GM08714 (cell line): ENCODE data around the gene EXOC4.

Experiments
- H3K4me3 ChIP-seq: fragments of 200-500 bp; sonication (Bioruptor generic); 2 replicates; pipeline ENCODE4 v1.5.1; 2014; ENCODE audit warnings: mild to moderate bottlenecking, low read length, inconsistent platforms
- ZNF274 ChIP-seq: IDR thresholded peaks from 2 replicates; pipeline ENCODE4 v1.6.1; 2012; ENCODE audit warnings: mild to moderate bottlenecking, low read depth, low read length

EXOC4 gene

DNA sequence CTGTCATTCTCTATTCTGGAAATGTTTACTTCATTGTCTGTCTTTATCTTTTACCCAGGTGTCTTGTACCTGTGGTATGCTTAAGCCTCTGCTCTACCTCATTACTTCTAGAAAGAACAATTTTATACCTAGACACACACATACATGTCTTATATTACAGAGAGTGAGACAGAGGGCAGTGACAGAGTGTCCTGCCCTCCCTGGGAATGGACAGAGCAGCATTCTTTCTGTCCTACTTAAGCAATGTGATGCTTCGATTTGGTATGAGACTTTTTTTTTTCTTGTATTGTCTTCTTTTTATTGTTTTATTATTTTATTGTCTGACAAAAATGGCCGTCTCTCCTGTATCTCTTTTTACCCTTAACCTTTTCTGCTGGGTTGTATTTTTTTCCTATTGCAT, 286.1 kb downstream of the EXOC4 start:
- TF ChIP-seq ZNF274 = no peak
- no peak overlapping the region for H3K4me3 ChIP-seq

DNA sequence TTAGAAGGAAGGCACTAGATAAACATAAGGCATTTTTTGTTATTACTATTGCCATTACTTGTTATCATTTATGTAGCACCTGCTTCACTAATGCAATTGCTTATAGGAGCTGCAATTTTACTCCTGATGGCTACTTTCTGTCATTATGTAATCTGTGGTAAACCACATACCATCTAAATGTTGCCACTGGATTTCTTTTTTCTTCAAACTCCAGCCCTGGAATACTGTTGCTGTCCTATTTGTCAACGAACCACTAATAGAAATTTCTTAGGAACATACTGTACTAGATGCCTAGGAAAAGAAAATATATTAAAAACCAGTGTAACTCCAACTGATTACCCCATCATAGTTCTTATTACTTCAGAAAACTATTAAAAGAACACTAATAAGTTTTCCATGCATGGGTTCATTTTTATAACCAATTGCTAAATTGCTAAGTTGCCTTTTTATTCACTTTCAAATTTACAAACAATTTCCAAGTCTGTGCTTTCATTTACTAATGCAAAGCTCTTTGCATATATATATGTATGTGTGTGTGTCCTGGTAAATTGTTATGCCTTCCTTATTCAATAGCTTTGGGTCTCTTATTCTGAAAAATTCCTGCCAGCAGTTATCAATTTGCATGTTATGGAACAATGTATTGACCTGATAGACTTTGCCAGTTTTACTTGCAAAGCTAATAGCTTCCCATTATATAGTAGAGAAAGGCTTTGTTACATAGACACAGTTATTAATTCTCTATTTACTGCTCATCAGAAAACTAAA, 287.4 kb downstream of the EXOC4 start:
- TF ChIP-seq ZNF274 = no peak
- no peak overlapping the region for H3K4me3 ChIP-seq

DNA sequence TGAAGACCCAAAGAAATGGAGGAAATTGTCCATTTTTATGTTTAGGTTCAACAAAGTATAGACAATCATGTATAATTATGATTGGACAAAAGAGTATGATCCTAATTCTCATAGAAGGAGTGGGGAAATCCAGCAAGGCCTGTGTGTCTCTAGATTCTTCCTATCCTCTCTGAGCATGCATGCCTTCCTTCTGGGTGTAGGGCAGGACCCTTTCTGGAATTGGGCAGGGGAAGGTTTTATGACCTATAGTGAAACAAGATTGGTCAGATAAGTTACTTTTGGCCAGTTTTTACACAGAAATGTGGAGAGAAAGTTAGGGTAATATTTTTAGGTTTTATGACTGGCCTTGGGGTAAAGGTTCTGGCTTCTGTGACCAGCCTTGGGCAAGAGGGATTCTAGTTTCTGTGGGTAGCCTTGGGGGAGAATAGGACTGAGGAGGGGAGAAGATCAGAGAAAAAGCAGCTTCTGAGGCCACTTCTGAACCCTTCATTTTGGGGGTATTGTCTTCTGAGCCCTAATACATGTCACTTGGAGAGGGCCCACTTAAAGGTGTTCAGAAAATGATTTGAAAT, 289.4 kb downstream of the EXOC4 start:
- H3K4me3 ChIP-seq = no peak overlapping the region
- TF ChIP-seq ZNF274 = no peak

DNA sequence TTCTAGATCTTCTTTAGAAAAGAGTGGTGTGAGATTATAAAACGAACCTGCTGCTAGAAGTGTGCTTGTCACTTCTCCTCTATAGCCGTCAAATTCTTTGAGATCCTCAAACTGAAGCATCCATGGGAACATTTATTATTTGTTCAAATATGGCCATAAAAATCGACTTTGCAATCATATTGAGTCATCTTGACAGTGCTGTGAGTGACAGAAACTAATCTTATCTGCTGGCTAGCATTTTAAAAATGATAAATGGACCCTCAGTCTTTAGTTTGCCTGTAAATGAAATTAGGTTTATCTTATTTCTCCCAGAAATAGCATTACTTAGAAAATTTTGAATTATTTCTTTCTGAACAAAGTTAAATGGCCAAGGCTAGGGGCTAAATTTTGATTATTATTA, 290.8 kb downstream of the EXOC4 start:
- no peak for TF ChIP-seq ZNF274
- H3K4me3 ChIP-seq = no peak overlapping the region

DNA sequence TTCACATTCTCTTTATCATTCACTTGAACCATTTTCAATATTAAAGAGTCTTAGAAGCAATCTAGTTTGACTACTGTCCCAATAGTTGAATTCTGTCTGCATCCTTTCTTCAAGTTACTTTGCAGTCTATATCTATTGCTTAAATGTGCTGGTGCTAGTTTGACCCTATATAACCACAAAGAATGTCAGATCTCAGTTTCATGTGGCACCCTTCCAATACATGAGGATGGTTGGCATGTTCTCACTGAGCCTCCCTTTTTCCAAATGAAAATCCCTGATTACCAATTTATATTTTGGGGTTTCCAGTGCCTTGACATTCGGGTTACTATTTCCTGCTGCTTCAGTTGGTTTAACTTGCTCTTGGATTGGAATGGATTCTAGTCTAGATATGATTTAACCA, 292.7 kb downstream of the EXOC4 start:
- H3K4me3 ChIP-seq = no peak overlapping the region
- TF ChIP-seq ZNF274 = no peak

DNA sequence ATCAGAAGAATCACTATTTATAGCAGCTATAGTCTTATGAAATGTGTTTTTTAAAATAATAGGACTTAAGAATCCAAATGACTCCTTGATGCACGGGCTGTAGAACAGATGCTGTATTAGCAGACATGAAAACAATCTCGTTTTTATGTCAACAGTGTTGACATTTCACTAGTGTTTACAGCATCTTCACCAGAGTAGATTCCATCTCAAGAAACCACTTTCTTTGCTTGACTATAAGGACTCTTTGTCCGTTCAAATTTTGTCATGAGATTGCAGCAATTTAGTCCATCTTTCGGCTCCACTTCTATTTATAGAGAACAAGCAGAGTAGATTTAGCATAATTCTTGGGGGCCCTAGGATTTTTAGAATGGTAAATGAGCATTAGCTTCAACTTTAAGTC, 295.1 kb downstream of the EXOC4 start:
- TF ChIP-seq ZNF274 = no peak
- no peak overlapping the region for H3K4me3 ChIP-seq

DNA sequence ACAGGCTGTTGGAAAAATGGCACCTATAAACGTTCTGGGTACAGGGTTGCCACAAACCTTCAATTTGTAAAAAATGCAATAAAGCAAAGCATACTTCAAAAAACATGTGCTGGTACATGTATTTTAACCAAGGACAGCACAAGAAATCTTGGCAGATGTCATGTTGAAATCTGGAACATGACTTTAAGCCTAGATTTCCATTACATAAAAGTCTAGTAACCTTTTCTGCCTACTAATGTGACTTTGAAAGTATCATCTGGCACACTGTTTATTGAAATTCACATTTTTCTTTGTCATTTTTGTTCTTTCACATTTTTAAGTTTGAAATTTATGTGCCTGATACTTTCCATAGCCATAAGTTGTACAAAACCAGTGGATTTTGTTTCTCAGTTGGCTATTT, 296.8 kb downstream of the EXOC4 start:
- no peak overlapping the region for H3K4me3 ChIP-seq
- no peak for TF ChIP-seq ZNF274

DNA sequence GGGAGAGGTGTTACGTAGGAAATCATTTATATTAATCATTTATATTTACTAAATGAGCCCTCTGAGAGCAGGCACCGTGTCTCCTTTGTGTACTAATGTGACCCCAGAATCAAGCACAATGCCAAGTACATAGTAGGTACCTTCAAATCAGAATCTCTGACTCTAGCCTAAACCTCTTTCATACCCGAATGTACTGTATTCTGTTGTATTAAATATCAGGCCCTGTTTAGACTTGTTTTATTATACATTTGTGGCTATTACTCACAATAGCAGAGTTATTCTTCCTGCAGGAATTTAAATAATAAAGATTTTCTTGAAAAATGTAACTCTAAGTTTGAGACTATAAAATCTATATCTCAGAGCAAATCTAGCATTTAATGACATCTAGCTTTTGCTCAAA, 297.3 kb downstream of the EXOC4 start:
- no peak overlapping the region for H3K4me3 ChIP-seq
- no peak for TF ChIP-seq ZNF274

DNA sequence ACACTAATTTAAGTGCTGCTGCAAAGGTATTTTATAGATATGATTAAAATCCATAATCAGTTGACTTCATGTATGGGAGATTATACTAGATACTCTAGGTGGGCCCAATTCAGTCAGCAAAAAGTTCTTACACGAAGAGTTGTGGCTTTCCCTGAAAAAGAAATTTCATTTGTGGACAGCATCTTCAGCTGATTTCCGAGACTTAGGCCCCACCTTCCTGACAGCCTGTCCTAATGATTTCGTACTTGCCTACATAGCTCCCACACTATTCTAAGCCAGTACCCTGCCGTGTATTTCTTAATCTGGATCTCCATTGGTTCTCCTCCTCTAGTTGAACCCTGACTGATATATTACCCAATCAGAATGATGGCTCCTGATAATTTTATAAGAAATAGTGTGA, 297.9 kb downstream of the EXOC4 start:
- no peak overlapping the region for H3K4me3 ChIP-seq
- no peak for TF ChIP-seq ZNF274

DNA sequence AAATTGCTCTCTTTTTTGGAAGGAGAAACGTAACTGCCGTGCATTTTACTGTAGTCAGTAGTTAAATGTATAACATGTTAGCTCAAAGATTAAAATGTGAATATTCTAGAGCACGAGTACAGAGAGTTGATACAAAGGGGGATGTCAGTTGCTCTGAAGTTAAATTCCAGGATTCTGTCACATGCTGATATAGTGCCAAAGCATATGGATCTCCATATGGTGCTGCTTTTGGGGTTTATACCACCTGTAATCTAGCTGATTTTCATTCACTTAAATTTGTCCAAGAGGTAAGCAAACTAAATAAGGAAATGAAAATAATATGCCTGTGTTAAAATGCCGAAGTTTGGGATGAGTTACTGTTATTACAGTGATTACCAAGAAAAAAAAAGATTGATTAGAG, 298.6 kb downstream of the EXOC4 start:
- no peak overlapping the region for H3K4me3 ChIP-seq
- no peak for TF ChIP-seq ZNF274

DNA sequence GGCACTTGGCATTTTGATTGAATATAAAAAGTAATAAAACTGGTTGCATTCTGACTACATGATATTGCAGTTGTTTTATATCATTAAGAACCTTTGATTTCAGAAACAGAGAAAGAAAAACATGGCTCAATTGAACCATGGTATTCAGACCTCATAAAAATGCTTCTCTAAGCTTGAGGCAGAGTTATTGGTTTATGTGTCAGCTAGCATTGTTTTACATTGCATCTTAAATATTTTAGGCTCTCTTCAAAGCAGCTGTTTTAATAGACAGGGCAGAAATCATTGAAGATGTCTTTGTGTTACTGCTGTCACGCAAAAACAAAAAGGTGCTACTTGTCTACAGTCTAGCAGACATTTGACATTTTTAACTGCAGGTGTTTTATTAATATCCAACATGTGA, 299.2 kb downstream of the EXOC4 start:
- no peak for TF ChIP-seq ZNF274
- no peak overlapping the region for H3K4me3 ChIP-seq

DNA sequence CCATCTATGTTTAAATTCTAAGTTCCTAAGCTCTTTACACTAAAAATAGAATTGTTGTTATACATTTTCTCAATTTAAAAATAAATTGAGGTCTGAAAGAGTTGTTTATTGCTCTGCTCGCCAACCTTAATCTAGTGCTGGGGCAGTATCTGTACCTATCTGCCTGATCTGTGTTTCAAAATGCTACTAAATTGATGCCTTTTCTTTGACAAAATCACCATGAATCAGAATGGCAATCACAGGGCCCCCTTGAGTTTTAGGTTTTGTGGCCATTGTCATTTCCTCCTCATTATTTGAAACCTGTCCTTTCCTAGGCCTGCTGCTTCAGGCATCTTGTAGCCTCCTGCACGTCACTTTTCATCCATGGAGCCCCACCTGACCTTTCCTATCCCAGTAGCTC, 301.5 kb downstream of the EXOC4 start:
- TF ChIP-seq ZNF274 = no peak
- H3K4me3 ChIP-seq = no peak overlapping the region

DNA sequence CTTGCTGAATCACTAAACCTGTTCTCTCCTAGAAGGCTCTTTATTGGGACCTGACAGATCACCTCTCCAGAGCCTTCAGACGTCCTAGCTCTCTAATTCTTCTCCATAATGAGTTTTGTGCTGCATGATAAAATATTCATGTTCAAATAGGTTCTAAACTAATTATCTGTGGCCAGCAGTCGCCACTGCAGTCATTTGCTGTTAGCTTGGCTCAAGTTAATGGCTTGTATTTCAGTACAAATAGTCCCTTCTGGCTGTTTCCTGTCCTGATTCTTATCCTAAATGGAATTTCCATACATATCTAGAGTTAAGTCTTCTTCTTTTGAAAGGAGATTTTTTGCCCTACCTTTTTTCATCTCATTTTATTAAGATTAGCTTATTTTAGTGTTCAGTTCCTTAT, 303.2 kb downstream of the EXOC4 start:
- no peak for TF ChIP-seq ZNF274

DNA sequence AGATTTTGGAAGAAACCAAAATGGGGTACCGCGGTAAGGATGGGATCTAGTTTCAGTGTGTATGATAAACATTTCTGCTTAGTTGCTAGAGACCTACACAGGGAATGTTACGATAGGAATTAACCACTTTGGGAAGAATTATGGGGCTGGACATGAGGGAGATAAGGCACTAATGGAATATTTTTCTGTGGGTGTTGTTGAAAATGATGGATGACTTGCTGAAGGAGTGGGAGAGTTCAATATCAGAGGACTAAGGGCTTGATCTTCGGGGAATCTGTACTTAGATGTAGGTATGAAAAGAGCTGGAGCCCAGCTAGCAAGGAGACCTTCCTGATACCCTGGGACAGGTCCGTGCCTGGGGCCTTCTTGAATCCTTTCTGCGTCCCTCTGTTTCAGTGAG, 303.7 kb downstream of the EXOC4 start:
- no peak for TF ChIP-seq ZNF274
- H3K4me3 ChIP-seq = no peak overlapping the region

More for the DNA sequence above, 303.2 kb downstream of the EXOC4 start:
- H3K4me3 ChIP-seq = no peak overlapping the region

DNA sequence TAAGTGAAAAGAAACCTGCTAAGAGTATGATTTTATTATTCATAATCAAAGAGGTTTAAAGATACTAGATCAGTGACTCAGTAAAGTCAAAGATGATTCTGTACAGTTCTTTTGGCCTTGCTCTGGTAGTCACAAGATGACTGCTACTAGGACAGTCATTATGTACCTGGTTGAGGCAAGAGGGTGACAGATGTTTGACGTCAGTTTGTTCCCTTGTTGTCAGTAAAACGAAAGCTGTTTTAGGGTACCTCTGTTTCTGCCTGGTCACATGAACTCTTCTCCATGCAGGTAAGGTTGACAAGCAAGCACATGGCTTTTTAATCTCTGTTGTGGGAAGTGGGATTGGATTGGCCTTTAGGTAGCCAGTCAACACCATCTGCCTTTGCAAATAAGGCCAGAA, 308.0 kb downstream of the EXOC4 start:
- no peak overlapping the region for H3K4me3 ChIP-seq
- no peak for TF ChIP-seq ZNF274

DNA sequence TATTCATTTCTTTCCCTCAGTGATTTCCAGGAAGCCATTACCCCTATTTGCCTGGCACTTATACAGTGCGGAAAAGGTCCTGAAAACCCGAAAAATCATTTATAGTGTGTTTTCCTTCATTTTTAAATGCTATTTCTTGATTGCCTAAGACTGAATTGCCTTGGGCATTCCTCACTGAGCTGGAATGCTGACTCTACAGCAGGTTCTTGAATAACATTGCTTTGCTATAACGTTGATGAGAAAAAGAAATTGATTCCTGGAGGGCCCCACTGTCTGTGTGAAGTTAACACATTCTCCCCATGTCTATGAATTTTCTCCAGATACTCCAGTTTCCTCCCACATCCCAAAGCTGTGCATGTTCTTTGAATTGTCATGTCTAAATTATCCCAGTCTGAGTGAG, 308.5 kb downstream of the EXOC4 start:
- no peak for TF ChIP-seq ZNF274
- no peak overlapping the region for H3K4me3 ChIP-seq
